Mesothelial cell of epicardium (in vitro differentiated cells): ENCODE data around the gene LMOD1. TPM values are rescaled to one million over a fixed set of nuclear protein-coding genes. Genes with fewer than 3 reads are reported as not detected.
A peak's percentile ranks its signal among the peaks of the same experiment; 100 is the strongest.
"Not testable (repeated sequence)": the region's sequence is repeated elsewhere in the genome, so short reads cannot be mapped to it uniquely, and the experiment has no call there.

Experiments
- DNase-seq, 2 experiments: peaks; one replicate each; pipeline ENCODE4 v3.0.0; 2021; ENCODE audit warnings: low spot score in 2 of 2; ENCODE audit not compliant: unreplicated experiment in 2 of 2
- H3K27ac Mint-ChIP-seq: 2 replicates; pipeline ENCODE4 v1.8.0; 2021; ENCODE audit warnings: mixed read lengths
- H3K27me3 Mint-ChIP-seq: 2 replicates; pipeline ENCODE4 v1.8.0; 2021; ENCODE audit warnings: low read depth, mixed read lengths
- H3K36me3 Mint-ChIP-seq: 2 replicates; pipeline ENCODE4 v1.8.0; 2021; ENCODE audit warnings: mixed read lengths
- H3K4me1 Mint-ChIP-seq: 2 replicates; pipeline ENCODE4 v1.8.0; 2021; ENCODE audit warnings: mixed read lengths
- H3K4me3 Mint-ChIP-seq: 2 replicates; pipeline ENCODE4 v1.8.0; 2021; ENCODE audit warnings: mild to moderate bottlenecking, moderate library complexity, mixed read lengths
- H3K9me3 Mint-ChIP-seq: 2 replicates; pipeline ENCODE4 v1.8.0; 2021; ENCODE audit warnings: mixed read lengths
- total RNA-seq: library from RNA; stranded (reverse); gene quantifications from 3 replicates; pipeline ENCODE4 v1.2.1, GENCODE V29; 2021
- TF ChIP-seq, protein P1 (sequence below): fragments of 200-600 bp; sonication (generic); IDR thresholded peaks from one replicate; pipeline ENCODE4 v1.5.0; 2021; ENCODE audit warnings: antibody characterized with exemption; ENCODE audit not compliant: unreplicated experiment

Gene LMOD1
- total RNA-seq, 1 donor from 2014 or later = 5.4 TPM

DNA sequence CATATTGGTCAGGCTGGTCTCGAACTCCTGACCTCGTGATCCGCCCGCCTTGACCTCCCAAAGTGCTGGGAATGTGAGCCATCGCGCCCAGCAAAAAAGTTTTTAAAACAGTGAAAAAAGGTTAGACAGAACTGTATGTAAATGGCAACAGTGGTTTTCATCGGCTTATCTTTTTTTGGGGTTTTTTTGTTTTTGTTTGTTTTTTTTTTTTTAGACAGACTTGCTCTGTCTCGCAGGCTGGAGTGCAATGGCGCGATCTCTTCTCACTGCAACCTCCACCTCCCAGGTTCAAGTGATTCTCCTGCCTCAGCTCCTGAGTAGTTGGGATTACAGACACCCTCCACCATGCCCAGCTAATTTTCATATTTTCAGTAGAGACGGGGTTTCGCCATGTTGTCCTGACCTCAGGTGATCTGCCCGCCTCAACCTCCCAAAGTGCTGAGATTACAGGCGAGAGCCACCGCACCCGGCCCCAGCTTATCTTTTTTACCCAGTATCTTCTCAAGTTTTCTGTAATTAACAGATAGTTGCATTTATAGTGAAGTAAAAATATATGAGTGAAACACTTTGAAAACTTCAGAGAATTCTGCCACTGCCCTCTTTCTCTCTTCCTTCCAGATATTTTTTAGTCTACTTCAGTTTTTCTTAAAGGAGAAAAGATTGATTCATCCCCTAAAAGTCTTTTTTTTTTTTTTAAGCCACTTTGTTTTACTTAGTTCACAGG, 22.0 kb upstream of the LMOD1 start:
- Mint-ChIP-seq H3K4me1 (peaks cover 5% of the 10 kb centered on the region), H3K27me3 (no peaks in the 10 kb centered on the region), H3K36me3 (peaks cover 36% of the 10 kb centered on the region), H3K27ac (peak overlapping the region; percentile 87), H3K4me3 (no peak overlapping the region), H3K9me3 (no peaks in the 10 kb centered on the region)
- TF ChIP-seq, protein P1, sequence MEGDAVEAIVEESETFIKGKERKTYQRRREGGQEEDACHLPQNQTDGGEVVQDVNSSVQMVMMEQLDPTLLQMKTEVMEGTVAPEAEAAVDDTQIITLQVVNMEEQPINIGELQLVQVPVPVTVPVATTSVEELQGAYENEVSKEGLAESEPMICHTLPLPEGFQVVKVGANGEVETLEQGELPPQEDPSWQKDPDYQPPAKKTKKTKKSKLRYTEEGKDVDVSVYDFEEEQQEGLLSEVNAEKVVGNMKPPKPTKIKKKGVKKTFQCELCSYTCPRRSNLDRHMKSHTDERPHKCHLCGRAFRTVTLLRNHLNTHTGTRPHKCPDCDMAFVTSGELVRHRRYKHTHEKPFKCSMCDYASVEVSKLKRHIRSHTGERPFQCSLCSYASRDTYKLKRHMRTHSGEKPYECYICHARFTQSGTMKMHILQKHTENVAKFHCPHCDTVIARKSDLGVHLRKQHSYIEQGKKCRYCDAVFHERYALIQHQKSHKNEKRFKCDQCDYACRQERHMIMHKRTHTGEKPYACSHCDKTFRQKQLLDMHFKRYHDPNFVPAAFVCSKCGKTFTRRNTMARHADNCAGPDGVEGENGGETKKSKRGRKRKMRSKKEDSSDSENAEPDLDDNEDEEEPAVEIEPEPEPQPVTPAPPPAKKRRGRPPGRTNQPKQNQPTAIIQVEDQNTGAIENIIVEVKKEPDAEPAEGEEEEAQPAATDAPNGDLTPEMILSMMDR = no peak
- no peak for DNase-seq

DNA sequence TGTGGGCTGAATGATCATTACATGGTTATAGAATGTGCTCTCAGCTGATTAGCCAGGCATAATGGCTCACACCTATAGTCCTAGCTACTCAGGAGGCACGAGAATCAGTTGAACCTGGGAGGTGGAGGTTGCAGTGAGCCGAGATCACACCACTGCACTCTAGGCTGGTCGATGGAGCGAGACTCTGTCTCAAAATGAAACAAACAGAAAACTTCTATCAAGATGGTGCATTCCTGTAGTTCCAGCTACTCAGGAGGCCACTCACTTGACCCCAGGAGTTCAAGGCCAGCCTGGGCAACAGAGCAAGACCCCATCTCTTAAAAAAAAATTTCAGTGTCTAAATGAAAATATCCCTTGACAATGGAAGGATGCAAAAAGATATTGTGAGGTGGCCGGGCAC, 19.8 kb upstream of the LMOD1 start:
- Mint-ChIP-seq H3K27ac (no peak overlapping the region), H3K4me1 (peaks cover 5% of the 10 kb centered on the region), H3K4me3 (no peak overlapping the region), H3K9me3 (no peaks in the 10 kb centered on the region), H3K27me3 (no peaks in the 10 kb centered on the region), H3K36me3 (peaks cover 44% of the 10 kb centered on the region)
- DNase-seq = peak in 1 of 2 experiments; percentile 1
- TF ChIP-seq, protein P1 = no peak

DNA sequence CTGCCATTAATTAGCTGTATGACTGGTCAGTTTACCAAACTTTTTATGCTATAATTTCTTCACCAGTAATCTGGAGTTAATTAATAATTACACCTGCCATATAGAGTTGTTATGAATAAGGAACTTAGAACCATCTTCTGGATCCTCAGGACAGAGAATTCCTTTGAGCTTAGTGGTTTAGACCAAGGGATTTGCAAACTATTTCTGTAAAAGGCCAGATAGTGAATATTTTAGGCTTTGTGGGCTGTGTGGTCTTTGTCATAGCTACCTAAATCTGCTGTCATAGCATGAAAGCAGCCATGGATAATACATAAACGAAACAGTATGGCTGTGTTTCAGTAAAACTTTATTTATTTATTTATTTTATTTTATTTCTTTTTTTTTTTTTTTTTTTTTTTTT, 17.9 kb upstream of the LMOD1 start:
- Mint-ChIP-seq H3K36me3 (peaks cover 41% of the 10 kb centered on the region), H3K27ac (no peak overlapping the region), H3K9me3 (no peaks in the 10 kb centered on the region), H3K4me3 (no peak overlapping the region), H3K27me3 (no peaks in the 10 kb centered on the region), H3K4me1 (peaks cover 5% of the 10 kb centered on the region)
- TF ChIP-seq, protein P1 = no peak
- no peak for DNase-seq

DNA sequence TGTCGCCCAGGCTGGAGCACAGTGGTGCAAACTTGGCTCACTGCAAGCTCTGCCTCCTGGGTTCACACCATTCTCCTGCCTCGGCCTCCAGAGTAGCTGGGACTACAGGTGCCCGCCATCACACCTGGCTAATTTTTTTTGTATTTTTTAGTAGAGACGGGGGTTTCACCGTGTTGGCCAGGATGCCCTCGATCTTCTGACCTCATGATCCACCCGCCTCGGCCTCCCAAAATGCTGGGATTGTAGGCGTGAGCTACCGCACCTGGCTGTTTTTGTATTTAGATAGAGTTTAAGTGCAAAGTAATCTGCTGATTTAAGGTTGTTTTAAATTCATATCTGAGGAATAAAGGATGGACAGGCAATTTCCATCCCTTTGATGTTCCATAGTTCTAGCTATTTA, 16.0 kb upstream of the LMOD1 start:
- H3K4me1 Mint-ChIP-seq, H3K9me3 Mint-ChIP-seq, H3K4me3 Mint-ChIP-seq, H3K27me3 Mint-ChIP-seq, DNase-seq, H3K27ac Mint-ChIP-seq: not testable (repeated sequence)
- peaks cover 42% of the 10 kb centered on the region for H3K36me3 Mint-ChIP-seq

DNA sequence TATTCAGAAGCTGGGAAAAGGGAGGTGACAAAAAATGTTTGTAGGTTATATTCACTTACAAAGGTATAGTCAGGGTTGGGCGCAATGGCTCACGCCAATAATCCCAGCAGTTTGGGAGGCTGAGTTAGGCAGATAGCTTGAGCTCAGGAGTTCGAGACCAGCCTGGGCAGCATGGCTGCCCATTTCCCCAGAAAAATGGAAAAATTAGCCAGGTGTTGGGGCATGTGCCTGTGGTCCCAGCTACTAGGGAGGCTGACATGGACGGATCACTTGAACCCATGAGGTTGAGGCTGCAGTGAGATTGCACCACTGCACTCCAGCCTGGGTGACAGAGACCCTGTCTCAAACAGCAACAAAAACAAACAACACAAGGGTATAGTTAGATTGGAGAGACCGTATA, 12.0 kb upstream of the LMOD1 start:
- H3K4me3 Mint-ChIP-seq = no peak overlapping the region
- H3K27me3 Mint-ChIP-seq = no peaks in the 10 kb centered on the region
- H3K9me3 Mint-ChIP-seq = no peaks in the 10 kb centered on the region
- H3K27ac Mint-ChIP-seq = no peak overlapping the region
- H3K36me3 Mint-ChIP-seq = peaks cover 22% of the 10 kb centered on the region
- TF ChIP-seq, protein P1 = no peak
- H3K4me1 Mint-ChIP-seq = peaks cover 16% of the 10 kb centered on the region
- DNase-seq = no peak

DNA sequence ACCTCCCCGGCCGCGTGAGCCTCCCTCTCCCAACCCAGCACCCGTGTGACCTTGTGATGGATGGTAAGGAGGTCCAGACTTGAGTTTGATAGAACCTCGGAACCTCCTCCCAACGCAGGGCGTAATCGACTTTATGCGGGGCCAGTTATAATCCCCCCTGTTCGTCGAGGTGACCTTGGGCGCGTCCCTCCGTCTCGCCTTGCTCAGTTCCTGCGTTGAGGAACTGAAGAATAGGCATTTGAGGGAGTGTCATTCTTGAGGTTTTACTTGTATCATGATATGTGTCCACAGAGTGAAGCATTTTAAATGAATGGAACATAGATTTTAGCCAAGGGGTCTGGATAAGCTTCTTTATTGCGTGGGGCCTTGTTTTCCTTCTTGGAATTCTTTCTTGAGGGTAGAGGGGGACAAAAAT, 9.4 kb upstream of the LMOD1 start:
- H3K27ac Mint-ChIP-seq = peak overlapping the region; percentile 92
- no peaks in the 10 kb centered on the region for H3K9me3 Mint-ChIP-seq
- peaks cover 13% of the 10 kb centered on the region for H3K36me3 Mint-ChIP-seq
- DNase-seq = no peak
- peak overlapping the region; percentile 98 for H3K4me3 Mint-ChIP-seq
- H3K4me1 Mint-ChIP-seq = peaks cover 16% of the 10 kb centered on the region
- TF ChIP-seq, protein P1 = no peak
- no peaks in the 10 kb centered on the region for H3K27me3 Mint-ChIP-seq
